Stimulated activated CD8-positive, alpha-beta memory T cell treated with anti-CD3 and anti-CD28 coated beads, Interleukin-7, amount 100 ng/mL, for 24 hours (primary cell): ENCODE results near the gene GABRA4.

Experiments
- DNase-seq: peaks from one replicate; pipeline ENCODE4 v3.0.0-alpha.2; 2020; ENCODE audit warnings: low read depth

The GABRA4 gene

DNA sequence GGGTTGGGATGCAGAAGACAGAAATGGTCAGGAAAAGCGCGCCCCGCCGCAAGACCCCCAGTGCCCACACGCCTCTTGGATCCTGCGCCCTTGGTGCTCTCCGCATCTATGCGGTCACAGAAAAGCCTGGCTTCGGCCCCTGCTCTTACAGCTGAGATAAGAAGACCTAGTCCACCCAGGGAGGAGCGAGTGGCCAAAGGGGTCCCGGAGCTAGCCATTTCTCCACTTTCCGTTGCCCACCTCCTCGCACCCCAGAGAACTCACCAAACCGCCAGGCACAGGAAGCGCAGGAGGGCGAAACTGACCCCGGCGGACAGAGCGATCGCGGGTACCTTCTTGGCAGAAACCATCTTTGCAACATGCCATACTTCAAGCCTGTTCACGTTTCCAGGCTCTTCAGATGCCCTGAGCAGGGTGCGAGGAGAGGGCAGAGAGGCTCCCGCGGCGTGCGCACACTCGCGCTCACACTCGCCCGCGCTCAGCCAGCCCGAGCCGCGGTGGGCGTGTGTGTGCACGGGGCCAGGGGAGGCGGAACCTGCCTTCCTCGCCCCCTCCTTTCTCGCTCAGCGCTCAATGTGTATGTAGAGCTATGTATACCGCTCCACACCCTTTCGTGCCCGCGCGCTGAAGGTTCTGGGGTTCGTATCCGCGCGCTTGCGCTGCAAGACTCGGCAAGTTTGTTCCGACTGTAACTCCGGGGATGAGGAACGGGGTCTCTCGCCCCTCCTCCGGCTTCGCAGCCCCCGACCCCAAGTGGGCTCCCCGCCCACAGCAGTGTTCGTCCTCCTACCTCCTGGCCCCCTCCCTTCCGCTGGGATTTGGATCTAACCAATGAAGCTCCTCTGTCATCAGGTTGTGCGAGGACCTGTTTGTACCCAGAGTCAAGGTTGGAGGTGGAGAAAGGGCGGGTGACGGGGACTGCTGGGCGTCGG is at the start of gene GABRA4:
TSS of gene GABRA4 (minus strand) at position 507 of the 932 bp plus-strand sequence. CDS start at position 350, 157 bp downstream.
- no peak for DNase-seq

DNA sequence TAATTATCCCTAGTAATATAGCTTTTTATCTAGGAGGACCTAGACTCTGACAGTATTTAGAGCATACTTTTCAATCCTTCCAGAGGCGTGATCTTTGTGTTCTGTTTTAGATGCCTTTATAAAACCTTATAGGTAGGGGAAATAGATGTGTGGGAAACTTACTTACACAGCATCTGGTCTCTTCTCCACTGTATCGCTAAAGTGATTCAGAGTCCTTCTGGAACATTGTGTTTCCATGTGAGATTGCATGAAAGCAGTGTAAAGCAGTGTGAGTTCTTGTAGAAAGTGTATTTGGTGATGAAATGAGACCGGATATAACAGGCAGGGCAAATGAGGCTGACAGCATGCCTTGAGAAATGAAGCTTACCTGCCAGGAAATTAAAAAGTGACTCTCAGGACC is 47.4 kb upstream of the GABRA4 start:
- DNase-seq = no peak

DNA sequence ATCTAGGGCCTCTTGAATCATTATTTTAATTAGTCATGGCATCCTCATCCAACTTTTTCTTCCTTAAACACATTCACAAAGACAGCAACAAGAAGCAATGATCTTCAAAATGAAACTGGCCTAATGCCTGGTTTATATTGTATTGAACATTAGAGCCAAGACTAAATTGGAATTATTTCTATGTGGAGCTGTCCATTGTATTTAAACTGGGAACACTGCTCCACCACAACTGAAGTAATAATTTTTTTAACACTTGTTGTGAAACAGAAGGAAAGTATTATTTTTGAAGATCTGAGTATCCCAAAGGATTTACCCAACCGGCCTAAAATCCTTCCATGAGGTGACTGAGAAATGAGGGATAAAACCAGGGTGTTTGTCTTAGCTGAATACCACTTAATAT is 44.9 kb upstream of the GABRA4 start:
- no peak for DNase-seq

DNA sequence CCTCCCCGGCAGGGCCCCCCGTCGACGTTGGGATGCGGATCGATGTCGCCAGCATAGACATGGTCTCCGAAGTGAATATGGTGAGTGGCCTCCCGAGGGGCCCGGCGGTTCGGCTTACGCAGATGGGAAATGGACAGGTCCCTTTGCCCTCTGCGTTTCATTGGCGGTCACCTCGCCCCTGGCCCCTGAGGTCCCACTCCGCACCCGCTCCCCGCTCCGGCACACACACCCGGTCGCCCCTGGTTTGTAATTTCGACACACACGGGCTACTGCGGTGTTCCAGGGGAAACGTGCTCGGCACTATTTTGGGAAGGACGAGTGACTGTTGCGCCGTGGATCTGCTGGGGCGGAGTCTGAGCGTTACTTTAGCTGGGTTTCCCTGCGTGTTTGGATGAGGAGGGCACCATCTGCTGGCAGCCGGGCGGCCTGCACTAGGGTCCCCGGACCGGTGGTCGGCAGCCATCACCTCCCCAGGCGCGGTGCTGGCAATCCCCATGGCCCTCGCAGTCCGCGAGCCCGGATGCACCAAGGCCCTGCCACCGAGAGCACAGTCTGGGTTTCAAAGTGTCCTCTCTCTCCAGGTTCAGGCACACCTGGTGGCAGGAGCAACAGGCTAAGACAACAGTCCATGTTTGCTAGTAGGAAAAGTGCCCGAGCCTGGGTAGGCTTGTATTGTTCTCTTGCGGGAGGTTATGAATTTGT is 39.2 kb upstream of the GABRA4 start:
- DNase-seq = peak; percentile 37

DNA sequence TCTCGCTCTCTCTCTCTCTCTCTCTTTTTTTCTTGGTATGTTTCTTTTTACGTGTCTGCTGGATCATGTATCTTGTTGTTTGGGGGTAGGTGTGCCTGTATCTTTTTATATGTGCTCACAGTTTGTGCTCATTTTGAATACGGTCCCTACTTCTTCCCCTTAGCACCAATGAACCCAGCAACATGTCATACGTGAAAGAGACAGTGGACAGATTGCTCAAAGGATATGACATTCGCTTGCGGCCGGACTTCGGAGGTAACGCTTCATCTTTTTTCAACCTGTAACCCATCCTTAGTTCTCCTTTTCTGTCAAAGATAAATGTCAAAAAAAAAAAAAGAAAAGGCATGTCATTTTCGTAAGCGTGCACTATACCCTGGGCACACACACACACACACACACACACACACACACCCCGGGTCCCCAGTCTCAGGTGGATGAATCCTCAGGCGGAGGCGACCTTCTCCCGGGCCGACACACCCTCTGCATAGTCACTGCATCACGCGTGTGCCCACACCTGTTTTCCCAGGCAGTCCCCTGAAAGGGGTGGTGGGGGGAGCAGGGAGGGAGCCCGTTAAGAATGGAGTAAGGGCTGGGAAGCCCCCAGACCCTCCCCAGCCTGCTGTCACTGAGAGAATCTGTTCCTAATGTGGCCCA is 38.5 kb upstream of the GABRA4 start:
- DNase-seq = no peak

DNA sequence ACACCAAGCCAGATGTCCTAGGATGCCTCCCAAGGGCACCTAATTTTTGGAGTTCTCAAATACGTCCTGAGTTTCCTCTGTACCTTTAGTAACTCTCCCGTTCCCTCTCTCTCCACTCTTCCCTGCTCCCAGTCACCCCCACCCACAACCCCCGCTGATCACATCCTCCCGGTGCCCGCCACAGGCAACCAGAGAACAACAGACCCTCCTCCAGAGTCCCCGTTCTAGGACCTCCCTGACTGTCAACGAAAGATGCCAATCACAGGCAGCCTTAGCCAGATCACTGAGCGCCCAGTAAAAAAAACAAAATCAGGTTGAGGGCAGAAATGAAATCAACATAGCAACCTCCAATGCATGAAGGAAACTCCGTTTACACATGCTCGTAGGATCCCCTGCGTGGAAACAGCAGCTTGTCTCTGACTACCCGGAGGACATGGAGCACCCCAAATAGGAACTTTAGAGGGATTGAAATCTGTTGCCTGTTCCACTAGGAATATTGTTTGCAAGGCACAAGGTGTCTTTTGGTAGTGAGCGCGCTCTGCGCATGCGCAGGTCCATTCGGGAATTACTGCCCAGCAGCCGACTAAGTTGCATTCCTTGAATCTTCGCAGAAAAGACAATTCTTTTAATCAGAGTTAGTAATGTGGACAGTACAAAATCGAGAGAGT is 37.8 kb upstream of the GABRA4 start, which contains the start of gene GABRB1:
TSS of gene GABRB1 (plus strand) at position 557 of the 668 bp plus-strand sequence.
- no peak for DNase-seq

DNA sequence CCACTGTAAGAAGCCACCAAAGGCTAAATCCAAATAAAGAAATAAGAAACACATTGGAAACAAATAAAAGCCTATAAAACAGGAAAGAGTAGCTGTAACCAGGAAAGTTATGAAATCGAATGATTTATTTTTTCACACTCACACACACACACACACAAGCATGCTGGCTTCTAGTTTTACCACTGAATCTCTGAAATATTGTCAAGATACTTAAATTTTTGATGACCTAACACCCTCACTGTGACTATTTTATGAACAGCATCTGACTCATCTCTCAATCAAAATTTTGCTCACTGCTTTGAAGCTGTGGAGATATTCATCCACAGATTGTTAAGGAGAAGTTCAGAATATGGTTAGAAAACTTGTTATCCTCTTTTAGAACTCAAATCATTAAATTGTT is 24.1 kb upstream of the GABRA4 start:
- DNase-seq = no peak

DNA sequence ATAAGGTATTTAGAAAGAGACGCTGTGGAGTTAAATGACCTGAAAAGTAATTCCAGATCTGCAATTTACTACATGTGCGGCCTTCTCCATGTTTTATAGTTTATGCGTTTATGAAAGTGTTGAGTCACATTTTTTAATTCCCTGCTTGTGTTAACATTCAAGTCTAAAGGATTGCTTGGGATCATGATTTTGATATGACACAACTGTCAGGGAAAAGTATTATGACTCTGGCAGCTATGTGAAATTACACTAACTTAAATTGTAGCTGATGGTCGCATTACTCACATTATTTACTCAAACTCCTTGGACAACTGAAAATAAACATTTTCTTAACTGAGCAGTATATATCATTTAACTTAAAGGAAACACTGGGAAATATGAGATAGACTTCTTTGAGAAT is 23.7 kb upstream of the GABRA4 start:
- DNase-seq = no peak

DNA sequence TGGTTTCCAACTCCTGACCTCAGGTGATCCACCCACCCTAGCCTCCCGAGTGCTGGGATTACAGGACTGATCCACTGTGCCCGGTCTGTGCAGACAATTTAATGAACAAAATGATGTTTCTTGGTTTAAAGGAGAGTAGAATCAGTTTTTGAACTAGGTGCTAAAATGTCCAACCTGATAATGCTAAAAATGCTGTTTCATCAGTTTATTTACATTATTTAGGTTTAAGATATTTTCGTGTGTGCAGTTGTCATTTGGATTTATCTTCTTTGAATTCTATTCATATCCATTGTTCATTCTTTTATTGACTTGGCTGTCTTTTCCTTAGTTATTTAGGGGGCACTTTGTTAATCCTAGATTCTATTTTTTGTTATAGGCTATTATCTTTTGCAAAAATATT is 20.0 kb upstream of the GABRA4 start:
- DNase-seq = no peak

DNA sequence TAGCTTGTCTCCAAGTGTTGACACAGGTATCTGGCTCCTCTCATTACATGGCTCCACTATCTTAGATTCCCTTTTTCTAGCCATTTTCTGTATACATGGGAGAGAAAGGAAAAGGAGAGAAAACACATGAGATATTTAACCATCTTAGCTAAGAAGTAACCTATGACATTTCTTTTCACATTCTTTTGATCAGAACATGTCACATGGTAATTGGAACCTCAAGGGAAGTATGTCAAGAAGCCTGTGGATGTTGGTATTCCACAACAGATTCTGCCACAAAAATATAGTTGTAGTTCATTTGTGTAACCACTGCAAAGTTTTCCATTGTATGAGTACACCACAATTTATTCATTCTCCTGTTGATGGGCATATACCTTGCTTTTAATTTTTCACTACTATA is 19.3 kb upstream of the GABRA4 start:
- DNase-seq = no peak

DNA sequence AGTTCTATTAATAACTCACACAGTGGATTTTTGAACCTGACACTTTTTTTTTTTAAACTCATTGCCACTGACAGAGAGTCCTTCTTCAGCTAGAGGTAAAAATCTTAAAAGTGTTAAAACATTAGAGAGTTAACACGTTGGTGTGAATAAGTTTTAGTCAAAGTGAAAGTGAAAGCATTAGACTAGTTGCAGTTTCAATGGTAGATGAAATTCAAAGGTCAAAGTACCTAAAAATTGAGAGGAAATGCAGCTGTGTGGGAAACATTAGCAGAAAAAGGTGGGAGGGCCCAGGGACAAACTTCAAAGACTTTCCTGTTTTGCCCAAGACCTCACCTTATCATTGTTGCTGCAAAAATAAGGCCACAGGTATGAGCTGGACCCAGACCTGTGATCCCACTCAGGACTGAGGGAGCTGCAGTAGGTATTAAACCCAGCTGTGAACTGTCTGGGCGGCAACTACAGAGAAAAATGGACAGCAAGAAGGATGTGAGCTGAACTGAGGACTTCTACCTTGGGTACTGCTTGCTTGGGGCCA is 17.6 kb upstream of the GABRA4 start:
- no peak for DNase-seq

DNA sequence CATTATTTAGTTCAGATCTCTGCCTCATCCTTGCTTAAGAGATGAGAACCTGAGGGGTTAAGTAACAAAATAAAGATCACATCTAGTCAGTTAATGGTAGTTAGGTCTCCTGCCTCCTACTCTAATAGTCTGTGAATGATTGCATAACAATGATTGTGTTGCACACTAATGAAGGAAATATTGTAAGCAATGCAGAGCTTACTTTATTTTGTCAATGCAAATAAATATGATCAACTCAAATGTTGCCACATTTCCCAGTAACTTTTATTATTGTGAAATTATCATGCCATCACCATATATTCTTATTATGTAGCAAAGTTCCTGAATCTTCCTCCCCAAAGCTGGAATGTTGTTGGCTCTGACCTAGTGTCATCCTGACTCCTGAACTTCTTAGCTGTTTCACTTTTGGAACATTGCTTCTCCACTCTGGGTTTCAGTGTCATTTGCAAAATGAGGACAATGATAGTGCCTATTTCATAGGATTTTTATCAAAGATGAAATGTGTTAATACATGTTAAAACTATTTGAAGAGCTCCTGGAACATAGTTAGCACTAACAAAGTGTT is 17.0 kb upstream of the GABRA4 start:
- DNase-seq = no peak

DNA sequence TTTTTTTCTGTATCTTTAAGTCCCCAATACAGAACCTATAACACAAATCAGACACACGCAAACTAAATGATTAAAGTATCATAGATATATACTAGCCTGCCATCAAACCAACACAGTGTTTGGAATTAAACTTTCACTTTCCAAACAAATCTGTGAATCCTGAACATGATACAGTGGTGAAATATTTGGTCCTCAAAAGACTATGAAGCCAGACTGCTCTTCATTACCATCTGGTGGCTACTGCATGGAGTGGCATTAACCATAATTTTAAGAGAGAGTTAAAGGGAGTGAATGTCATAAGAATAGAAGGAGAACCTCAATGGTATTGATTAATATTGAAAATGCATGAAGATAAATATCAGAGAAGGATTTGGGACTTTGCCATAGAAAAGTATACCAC is 9.2 kb upstream of the GABRA4 start:
- no peak for DNase-seq

DNA sequence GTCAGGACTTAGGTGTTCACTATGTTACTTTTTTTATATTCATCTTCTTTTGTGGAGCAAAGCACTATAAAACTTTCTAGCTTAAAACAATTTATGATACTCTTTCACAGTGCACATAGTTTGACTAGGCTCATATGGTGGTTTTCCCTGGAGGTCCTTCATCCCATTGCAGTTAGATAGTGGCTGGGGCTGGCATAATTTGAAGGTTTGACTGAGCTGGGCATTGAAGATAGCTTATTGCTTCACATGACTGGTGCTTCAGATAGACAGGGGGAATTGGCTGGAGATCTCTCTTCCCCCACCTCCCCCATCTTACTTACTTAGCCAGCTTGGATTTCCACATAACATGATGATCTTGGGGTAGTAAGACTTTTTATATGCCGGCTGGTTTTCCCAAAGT is 7.0 kb upstream of the GABRA4 start:
- DNase-seq = no peak

DNA sequence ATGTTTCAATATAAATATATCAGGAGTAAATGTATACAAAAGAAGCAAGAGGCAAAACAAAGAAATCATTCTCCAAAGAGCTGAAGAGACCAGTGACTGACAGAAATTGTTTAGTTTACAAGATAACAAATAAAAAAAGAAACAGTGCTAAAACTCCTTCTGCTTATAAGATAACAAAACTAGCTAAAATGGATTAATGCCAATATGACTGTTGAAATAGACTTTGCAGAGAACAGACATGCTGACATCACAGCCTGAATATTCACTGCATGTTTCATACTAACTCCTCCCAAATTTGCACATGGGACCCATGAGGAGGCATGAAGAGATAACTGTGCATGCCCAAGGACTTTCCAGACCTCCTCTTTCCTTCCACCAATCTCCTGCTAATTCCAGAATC is 6.2 kb upstream of the GABRA4 start:
- DNase-seq = no peak

DNA sequence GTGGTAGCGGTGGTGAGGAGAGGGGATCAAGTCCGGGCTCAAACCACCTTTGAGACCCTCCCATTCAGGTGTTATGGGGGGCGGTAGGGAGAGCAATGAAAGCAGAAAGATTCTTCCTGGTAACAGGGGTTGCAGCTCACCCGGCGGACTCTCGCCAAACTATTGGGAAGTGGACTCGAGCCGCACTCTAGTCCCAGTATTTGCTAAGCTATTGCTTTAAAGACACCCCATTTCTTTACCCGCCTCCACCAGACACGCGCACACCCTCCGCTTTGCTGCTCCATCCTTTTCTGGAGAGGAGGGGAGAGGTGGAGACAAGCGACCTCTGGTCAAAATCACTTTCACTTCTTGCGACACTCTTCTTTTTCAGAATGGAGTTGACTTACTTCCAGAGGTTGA is 625 bp upstream of the GABRA4 start:
- no peak for DNase-seq

DNA sequence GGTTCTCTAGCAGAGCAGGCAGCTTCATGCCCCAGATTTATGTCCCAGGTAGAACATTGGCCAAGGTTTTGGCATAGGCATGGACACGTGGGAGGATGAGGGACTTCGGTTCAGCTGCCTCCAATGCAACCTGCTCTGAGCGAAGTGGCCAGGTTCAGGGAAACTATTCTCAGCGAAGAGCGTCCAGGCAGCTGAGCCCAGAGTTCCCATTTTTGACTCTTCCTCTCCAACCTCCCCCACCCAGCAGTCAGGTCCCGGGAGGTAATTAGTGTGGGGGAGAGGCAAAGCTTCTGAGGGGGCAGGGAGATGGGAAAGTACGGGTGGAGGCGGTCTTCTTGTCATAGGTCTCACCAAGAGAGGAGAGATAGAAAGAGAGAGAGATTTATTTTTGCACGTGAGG is 1.0 kb downstream of the GABRA4 start:
- no peak for DNase-seq

DNA sequence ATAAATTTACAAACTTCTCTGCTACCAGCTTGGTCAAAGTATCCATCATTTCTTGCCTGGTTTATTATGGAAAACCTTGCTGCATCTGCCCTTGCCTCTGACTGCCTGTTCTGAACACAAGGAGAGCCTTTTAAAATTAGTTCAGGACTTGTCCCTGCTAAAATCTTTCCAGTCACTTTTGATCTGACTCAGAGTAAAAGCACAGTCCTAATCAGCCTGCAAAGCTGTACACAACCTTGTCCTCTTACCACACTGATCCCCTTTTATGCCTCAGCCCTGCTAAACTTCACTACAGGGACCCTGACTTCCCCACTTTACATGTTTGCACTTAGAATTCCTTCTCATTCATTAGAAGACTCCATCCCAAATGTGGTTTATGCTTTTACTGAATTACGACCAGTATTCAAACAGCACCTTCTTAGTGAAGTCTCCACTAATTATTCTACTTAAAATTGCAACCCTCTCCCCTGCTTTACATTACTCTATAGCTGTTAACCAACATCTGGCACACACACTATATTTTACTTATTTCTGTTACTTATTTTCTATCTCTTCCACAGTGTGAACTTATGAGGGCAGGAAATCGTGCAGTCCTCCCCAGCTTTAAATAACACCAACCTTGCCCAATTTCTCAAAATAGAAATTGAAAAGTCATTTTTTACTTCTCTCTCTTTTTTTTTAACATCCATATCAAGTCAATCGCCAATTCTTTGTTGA is 6.3 kb downstream of the GABRA4 start:
- no peak for DNase-seq

DNA sequence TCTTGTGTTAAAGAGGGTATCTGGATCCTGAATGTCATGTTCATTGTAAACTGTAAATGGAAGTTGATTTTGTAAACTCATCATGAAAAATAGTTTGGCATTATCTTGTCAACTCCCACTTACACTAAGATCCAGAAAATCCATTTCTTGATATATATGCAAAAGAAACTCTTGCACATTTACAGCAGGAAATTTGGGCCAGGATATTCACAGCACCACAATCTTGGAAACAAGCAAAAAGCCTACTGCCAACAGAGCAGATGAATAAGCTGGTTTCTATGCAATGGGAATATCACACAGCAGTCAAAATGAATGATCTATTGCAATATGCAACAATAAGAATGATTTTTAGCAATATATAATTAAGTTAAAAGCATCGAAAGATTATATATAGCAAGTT is 8.6 kb downstream of the GABRA4 start:
- DNase-seq = no peak

DNA sequence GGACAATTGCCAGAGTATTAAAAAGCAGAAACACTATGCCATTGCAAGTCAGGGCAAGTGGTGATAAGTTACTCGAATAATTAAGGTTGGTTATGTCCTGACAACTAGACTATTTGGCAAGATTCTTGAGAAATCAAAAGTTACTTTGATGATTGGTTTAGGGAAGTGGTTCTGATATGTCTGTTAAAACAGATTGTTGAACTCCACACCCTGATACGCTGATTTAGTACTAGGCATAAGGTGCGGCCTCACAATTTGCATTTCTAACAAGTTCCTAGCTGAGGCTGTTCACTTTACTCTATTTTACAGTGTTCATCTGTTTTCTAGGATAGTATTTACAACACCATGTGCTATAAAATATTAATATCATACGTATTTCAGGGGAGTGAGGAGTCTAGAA is 12.5 kb downstream of the GABRA4 start:
- no peak for DNase-seq

DNA sequence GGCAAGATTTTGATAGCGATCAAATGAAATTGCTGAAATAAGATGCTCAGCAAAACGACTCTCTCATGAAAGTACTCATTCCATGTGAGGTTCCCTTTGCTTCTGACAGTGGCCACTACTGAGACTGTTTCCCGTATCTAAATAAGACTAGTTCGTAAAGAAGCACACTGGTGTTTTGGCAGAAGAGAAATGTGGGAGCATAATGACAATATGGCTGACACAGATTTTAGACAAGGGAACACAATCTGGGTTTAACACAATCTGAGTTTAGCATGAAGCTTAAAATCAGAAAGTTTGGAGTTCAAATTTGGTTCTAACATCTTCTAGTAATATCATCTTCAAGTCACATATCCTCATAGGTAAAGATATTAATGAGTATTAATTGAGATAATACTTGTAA is 13.7 kb downstream of the GABRA4 start:
- DNase-seq = no peak
